ENCODE data around the gene PEAK3.

DNA sequence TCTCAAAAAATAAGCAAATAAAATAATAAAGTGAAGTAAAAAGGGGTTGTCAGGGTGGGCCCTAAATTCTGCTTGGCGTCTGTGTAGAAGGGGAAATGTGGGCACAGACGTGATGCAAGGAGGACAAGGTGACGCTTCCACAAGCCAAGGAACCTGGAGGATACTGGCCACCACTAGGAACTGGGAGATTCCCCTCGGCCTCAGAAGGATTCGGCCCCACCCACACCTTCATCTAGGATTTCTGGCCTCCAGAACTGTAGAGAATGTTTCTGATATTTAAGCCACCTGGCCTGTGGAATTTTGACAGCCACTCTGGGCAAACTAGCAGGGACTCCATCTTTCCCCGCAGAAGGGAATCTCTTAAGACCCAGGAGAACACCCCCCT lies 47.0 kb downstream of the PEAK3 start:
- TF ChIP-seq, protein P1, sequence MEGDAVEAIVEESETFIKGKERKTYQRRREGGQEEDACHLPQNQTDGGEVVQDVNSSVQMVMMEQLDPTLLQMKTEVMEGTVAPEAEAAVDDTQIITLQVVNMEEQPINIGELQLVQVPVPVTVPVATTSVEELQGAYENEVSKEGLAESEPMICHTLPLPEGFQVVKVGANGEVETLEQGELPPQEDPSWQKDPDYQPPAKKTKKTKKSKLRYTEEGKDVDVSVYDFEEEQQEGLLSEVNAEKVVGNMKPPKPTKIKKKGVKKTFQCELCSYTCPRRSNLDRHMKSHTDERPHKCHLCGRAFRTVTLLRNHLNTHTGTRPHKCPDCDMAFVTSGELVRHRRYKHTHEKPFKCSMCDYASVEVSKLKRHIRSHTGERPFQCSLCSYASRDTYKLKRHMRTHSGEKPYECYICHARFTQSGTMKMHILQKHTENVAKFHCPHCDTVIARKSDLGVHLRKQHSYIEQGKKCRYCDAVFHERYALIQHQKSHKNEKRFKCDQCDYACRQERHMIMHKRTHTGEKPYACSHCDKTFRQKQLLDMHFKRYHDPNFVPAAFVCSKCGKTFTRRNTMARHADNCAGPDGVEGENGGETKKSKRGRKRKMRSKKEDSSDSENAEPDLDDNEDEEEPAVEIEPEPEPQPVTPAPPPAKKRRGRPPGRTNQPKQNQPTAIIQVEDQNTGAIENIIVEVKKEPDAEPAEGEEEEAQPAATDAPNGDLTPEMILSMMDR (IDR thresholded peaks at IDR 0.05) = no peak
- TF ChIP-seq POLR2AphosphoS5 (IDR thresholded peaks at IDR 0.05) (no peak), POLR2A (IDR thresholded peaks at IDR 0.05) (no peak), EP300 (IDR thresholded peaks at IDR 0.05) (no peak)
